HG03571 (cell line): ENCODE data around the gene HS2ST1.
A peak's percentile ranks its signal among the peaks of the same experiment; 100 is the strongest.
"Not testable (repeated sequence)": the region's sequence is repeated elsewhere in the genome, so short reads cannot be mapped to it uniquely, and the experiment has no call there.

Experiments
- ATAC-seq: cut with Tn5 transposase; IDR thresholded peaks from one replicate; pipeline ENCODE4 v1.9.1; 2021; ENCODE audit not compliant: unreplicated experiment

HS2ST1 gene

GRCh38 chr1:87056974-87057373 lies 142.5 kb downstream of the HS2ST1 start:
- ATAC-seq, result no peak

- ATAC-seq, result no peak
Observed at GRCh38 chr1:87058343-87058649, 143.9 kb downstream of the HS2ST1 start.

- ATAC-seq, result peak; percentile 46
Observed at GRCh38 chr1:87061742-87062156, 147.3 kb downstream of the HS2ST1 start.

- ATAC-seq, result no peak
Observed at GRCh38 chr1:87062687-87063086, 148.3 kb downstream of the HS2ST1 start.

GRCh38 chr1:87064309-87064708 lies 149.9 kb downstream of the HS2ST1 start:
- no peak for ATAC-seq

- ATAC-seq, result no peak
Observed at GRCh38 chr1:87064986-87065385, 150.6 kb downstream of the HS2ST1 start.

- ATAC-seq, result not testable (repeated sequence)
Observed at GRCh38 chr1:87066708-87067107, 152.3 kb downstream of the HS2ST1 start.

- ATAC-seq, result no peak
Observed at GRCh38 chr1:87072411-87072810, 158.0 kb downstream of the HS2ST1 start.

GRCh38 chr1:87072904-87073303 lies 158.5 kb downstream of the HS2ST1 start:
- ATAC-seq, result no peak

- no peak for ATAC-seq
Observed at GRCh38 chr1:87074001-87074795, 159.8 kb downstream of the HS2ST1 start.

- no peak for ATAC-seq
Observed at GRCh38 chr1:87077959-87078639, 163.7 kb downstream of the HS2ST1 start.

GRCh38 chr1:87084244-87084836 lies 169.9 kb downstream of the HS2ST1 start:
- no peak for ATAC-seq

GRCh38 chr1:87086120-87086519 lies 171.7 kb downstream of the HS2ST1 start:
- ATAC-seq, result no peak

GRCh38 chr1:87089070-87089736 lies 174.8 kb downstream of the HS2ST1 start:
- ATAC-seq, result no peak

GRCh38 chr1:87089823-87090222 lies 175.4 kb downstream of the HS2ST1 start:
- no peak for ATAC-seq

- no peak for ATAC-seq
Observed at GRCh38 chr1:87091425-87091824, 177.0 kb downstream of the HS2ST1 start.

GRCh38 chr1:87092846-87093245 lies 178.4 kb downstream of the HS2ST1 start:
- ATAC-seq, result no peak

- ATAC-seq, result no peak
Observed at GRCh38 chr1:87093286-87093685, 178.9 kb downstream of the HS2ST1 start.

- ATAC-seq, result no peak
Observed at GRCh38 chr1:87094238-87094637, 179.8 kb downstream of the HS2ST1 start.

- no peak for ATAC-seq
Observed at GRCh38 chr1:87100271-87100670, 185.8 kb downstream of the HS2ST1 start.

- no peak for ATAC-seq
Observed at GRCh38 chr1:87103074-87103473, 188.6 kb downstream of the HS2ST1 start.

GRCh38 chr1:87104140-87104539 lies 189.7 kb downstream of the HS2ST1 start:
- ATAC-seq, result no peak
